SK-N-DZ (cell line): Measurements from ENCODE around the gene DAB1.
"Not testable (repeated sequence)": the region's sequence is repeated elsewhere in the genome, so short reads cannot be mapped to it uniquely, and the experiment has no call there.

Source experiments
- DNase-seq: peaks from one replicate; pipeline ENCODE4 v3.0.0-alpha.2; 2015; ENCODE audit warnings: low spot score

DAB1 gene

DNA sequence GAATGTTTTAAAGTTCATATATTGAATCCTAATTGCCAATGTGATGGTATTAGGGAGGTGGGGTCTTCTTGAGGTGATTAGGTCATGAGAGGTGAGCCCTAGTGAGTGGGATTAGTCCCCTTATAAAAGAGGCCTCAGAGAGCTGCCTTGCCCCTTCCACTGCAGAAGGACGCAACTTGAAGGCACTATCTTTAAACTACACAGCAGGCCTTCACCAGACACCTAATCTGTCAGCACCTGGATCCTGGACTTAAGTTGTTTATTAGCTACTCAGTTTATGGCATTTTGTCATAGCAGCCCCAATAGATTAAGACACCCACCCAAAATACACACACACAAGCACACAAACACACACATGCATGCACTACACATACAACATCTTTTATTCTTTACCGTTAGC is 61.4 kb downstream of the DAB1 start:
- no peak for DNase-seq

DNA sequence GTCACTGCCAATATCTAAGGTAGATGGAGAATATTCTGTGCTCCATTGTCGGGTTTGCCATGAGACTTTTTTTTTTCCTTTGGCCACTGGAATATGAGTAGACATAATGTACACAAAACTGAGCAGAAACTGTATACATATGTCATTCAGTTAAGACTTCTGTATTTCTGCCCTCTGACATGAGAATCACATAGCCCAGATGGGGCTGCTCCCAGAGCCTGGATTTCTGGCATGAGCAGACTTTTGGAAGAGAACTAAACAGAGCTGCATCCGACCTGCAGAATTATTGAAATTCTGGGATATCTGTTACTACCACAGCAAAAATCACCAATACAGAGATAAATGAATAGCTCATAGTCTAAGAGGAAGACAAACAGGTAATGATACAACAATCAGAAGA is 62.3 kb downstream of the DAB1 start:
- DNase-seq, result no peak

DNA sequence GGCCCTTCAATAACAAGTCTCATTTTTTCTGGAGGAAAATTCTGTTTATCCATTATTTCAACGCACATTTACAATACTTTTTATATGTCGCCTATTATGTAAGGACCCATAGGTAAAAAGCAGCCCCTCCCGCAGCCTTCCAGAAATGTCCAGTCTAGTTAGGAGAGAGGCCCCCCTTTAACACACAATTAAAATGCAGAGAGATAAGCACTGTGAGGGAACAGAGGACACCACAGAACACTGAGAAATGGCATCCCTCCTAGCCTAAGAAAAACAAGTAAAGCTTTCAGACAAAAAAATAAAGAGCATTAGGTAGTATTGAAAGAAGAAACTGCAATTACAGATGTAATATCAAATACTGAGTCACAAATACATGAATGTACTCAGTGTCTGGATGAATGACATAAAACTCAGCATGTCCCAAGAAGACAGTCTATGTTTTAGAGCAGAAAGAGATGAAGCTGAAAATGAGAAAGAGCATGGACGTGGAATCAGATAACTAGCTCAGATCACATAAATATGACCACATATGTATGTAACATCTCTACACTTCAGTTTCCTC is 62.9 kb downstream of the DAB1 start:
- DNase-seq, result no peak

DNA sequence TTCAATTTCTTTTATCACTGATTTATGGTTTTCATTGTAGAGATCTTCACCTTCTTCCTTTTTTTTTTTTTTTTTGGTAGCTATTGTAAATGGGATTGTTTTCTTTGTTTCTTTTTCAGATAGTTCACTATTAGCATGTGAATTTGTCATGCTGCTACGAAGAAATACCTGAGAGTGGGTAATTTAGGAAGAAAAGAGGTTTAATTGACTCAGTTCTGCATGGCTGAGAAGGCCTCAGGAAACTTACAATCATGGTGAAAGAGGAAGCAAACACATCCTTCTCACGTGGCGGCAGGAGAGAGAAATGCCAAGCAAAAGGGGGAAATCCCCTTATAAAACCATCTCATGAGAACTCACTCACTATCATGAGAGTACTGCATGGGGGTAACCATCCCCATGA is 66.4 kb downstream of the DAB1 start:
- no peak for DNase-seq

DNA sequence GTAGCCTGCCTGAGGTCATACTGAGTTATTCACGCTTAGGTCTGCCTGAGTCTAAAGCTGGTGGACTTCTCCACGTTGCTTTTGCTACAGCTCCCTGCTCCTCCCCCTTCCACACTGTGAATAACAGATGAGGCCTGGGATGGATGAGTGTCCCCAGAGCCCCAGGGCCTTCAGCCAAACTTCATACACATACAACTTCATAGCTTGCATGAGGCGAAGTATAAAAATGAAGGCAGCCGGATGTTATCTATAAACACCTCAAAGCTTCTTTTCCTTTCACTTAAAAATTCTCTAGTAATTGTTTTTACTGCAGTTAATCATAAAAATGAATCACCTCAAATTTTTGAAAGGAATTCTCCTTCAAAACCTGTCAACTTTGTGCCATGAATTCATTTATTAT is 70.2 kb downstream of the DAB1 start:
- no peak for DNase-seq

DNA sequence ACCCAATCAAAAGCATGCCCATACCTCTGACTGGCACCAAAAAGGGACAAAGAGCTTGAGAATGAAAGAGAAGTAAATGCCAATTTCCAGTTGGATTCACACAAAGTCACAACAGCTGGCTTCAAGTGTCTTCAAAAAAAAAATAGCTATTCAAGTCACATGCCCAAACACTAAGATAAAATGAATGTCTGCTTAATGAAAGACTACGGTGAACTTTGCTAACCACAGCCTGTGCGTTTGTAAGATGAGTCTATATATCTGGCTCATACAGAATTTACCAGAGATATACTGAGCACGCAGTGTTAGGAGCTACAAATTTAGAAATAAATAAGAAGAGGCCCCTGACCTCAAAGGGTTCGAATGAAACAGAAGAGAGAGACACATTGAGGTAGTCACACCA is 73.2 kb downstream of the DAB1 start:
- DNase-seq, result no peak

DNA sequence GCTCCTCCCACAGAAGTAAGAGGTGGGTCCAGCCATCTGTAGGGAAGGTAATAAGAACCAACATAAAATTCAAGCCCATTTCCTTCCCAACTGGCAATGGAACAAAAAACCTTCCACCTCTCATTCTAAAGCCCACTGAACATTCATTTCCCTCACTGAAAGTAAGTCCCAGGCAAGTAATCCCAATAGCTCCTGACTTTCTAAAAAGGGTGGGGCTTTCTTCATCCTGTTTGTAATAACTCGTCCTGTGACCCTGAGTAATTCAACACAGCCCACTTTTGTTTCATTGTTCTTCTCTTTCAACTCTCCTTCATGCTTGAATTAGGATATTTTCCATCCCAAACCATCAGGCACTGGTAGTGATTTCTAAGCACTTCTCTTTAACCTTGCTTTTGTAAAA is 74.9 kb downstream of the DAB1 start:
- no peak for DNase-seq

DNA sequence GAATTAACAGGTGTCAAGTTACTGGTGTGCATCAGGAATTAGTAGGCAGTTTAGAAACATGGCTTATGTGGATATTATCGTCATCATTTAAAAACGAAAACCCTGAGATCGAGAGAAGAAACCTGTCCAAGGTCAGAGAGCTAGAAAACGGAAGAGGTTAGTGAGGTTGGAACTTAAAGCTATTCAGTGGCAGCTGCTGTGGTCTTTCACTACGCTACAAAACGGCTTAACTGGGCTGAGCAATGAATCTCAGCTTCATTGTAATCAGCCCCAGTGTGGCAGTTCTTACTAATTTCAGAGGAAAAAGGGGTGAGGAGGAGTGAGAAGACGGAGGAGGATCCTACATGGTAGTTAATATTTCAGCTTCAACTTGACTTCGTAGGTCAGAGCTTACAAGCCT is 77.9 kb downstream of the DAB1 start:
- DNase-seq, result no peak

DNA sequence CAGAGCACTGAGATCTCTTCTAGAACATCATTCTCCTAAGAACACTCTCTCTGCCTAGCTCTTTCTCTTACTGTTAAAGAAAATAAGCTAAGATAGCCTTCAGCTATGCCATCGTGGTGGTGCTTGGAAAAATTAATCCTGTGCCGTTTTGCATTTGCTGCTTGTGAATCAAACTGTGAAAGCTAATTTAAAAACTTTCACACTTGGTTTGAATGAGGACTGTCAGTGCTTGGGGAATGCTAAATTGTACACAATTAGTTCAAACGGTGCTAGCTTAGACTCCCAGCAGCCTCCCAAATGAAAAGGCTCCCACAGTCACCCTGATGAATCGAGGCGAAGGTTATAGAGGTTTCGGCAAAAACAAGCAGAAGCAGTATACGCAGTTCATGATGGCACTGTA is 79.6 kb downstream of the DAB1 start:
- DNase-seq, result no peak

DNA sequence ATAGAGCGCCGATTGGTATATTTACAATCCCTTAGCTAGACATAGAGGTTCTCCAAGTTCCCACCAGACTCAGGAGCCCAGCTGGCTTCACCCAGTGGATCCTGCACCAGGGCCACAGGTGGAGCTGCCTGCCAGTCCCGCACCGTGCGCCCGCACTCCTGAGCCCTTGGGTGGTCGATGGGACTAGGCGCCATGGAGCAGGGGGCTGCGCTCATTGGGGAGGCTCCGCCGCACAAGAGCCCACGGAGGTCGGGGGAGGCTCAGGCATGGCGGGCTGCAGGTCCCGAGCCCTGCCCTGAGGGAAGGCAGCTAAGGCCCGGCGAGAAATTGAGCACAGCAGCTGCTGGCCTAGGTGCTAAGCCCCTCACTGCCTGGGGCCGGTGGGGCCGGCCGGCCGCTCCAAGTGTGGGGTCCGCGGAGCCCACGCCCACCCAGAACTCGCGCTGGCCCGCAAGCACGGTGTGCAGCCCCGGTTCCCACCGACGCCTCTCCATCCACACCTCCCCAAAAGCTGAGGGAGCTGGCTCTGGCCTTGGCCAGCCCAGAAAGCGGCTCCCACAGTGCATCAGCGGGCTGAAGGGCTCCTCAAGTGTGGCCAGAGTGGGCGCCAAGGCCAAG is 80.5 kb downstream of the DAB1 start:
- not testable (repeated sequence) for DNase-seq

DNA sequence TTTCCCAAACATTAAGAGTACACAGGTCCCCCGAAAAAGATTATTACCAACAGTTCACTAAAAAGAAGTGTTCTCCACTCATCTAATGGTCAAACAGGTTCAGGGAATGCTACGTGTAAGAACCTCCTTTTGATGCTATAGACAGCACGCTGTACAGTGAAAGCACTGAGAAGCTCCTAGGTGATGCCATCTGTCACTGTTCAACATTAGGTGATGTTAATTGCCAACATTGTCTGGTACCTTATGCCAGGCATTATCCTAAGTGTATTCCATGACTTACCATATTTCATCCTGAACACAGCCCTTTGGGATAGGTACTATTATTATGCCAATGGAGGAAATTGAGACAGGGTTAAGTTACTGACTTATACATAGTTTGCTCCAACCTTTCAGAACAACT is 82.1 kb downstream of the DAB1 start:
- DNase-seq, result no peak

DNA sequence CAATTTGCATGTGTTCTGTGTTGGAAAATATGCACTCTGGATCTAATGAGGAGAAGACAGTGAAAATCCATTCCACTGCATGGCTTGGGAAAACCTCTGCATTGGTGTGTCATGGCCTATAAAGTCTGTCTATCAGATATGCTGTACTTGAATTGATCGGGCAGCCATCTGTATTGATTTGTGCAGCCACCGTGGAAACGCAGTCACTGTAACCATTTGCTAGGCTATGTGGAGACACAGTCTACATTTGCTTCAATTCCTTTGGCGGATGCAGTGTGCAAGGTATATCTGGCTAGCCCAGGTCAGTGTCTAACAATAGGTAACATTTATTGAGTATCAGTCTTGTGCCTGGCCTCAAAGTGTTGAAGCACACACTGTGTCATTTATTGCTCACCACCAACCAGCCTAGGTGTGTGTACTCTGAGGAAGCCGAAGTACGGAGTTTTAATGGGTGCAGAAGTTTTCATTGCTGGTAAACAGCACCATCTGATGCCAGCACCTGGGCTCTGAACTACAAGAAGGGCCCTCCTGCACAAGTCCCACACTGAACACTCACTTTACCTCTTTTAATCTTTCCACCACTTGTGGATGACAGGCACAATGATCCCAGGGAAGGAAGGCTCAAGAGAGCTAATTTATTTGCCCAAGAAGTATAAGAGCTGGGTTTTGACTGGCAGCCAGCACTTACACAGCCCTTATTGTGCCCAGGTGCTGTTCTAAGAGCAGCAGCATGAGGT is 83.4 kb downstream of the DAB1 start:
- no peak for DNase-seq

DNA sequence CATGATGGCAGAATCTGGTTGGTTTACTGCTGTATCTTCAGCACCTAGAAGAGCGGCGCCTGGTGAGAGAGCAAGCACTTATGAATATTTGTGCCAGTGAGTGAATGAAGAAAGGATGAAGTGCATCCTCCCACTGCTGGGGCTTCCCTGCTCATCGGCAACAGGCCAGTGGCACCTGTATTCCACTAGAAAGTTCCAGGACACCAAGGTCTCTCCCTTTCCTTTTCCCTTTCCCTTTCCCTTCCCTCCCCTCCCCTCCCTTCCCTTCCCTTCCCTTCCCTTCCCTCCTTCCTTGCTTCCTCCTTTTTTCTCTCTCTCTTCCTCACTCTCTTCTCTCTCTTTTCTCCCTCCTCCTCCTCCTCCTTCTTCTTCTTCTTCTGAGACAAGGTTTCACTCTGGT is 86.2 kb downstream of the DAB1 start:
- DNase-seq, result no peak

DNA sequence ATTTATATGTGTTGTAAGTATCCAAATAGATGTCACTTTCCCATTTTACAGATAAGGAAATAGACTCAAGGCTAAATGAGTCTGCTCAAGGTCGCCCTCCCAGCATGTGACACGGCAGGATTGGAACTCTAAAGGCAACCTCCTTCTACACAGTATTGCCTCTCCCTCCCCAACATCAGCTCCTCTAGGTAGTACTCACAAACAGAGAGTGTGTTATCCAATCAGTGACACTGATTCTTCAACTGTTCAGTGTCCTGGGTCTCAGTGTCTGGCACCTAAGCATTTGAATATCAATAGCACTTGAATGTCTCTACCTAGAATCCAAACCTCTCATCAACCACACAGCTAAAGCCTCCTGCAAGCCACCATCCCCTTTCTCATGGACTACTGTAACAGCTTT is 87.1 kb downstream of the DAB1 start:
- no peak for DNase-seq

DNA sequence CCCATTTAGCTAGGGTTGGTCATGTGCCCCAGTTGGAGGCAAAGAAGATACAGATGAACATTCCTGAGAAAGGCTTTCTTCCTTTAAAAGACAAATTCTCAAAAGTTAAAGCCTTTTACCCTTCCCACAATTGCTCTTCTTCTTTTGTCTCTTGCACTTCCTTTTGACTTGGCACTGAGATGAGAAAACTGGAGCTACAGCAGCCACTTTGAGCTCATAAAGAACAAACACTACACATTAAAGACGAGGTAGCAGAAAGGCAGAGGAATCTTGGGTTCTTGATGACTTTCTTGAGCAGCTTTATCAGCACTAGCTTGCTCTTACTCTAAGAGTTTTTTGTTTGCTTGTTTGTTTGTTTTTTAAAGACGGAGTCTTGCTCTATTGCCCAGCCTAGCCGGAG is 92.2 kb downstream of the DAB1 start:
- no peak for DNase-seq

DNA sequence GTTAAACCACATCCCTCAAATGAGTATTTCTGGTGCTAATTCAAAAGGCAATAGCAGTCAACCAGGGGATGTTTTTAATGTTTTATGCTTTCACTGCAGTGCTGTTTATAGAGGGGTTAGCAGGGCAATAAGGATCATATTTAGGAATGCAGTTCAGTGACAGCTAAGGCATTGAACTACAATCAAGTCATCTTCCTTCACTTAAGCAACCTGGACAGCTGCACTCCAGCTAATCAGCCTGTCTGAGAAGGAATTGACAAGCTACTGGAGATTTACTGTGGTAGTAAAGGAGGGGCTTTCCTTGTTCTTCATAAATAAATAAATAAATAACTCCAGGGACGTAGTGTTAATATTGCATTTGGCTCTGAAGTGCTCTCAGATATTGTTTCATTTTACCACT is 93.9 kb downstream of the DAB1 start:
- DNase-seq, result no peak

DNA sequence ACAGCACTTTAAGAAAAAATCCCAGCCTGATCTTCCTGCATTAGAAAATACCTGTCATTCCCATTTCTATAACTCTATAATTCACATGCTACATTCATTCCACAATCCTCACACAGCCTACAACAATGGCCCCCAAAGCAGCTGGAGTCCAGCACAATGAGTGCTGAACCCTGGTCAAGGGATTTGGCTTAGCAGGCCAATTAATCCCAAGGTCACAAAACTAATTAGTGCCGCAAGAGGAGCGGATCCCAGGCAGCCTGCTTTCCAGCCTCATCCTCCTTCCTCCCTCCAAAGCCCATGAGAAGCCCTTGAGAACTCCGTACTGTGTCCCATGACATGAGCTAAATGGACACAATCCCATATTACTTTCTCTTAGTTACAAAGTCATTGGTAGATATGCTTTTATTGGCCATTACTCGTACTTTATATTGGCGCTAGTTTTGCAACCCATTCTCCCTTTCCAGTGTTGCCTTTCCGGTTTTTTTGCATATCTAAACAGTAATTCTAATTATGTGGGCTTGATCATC is 94.8 kb downstream of the DAB1 start:
- no peak for DNase-seq

DNA sequence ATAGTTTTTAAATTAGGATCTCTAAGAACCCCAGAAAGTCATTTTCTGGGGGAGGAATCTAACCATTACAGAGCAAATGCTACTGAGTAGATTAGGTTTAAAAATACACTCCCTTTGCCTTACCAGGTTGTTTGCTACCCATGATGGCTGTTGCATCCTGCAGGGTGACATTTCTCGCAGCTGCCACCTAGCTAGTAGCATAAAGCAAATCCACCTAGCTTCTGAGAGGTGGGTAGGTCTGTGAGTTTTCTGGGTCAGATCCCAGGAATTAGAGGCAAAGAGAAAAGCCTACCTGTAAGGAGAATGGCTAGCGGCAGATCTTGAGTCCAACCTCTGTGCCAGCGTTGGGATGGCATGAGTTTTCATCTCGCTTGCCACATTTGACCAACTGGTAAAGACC is 95.9 kb downstream of the DAB1 start:
- no peak for DNase-seq

DNA sequence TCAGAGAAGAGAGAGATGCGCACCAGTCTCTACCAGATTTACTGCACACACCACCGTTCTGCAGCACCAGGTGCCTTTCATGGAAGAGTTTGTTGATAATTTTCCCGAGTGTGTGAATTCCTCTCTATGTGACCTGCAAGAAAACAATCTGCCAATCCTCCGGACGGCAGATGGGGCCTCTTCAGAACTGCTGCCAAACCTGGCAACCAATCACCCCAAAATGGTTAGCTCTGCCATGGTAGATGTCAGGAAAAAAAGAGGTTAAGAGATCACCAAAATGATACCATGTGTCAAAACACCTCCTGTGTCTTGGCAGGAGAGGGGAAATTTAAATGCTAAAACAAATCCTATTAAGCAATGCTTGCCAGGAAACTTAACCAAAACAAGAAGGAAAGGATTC is 96.5 kb downstream of the DAB1 start:
- no peak for DNase-seq

DNA sequence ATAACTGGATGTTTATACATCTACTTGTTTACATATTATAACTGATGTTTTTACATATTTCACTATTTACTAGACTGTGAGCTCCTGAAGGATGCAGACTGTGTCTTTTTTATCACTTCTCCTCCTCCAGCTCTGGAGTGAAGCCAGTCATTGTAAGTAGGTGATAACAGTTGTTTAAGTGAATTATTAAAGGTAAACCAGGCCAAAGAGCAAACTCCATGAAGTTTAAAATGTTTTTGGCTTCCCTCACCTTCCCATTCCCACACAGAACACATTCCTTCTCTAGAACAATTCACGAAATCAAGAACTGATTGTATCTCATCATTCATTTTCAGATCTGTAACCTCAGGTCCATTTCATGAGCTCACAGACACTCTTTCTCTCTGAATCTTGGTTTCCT is 98.3 kb downstream of the DAB1 start:
- DNase-seq, result no peak

DNA sequence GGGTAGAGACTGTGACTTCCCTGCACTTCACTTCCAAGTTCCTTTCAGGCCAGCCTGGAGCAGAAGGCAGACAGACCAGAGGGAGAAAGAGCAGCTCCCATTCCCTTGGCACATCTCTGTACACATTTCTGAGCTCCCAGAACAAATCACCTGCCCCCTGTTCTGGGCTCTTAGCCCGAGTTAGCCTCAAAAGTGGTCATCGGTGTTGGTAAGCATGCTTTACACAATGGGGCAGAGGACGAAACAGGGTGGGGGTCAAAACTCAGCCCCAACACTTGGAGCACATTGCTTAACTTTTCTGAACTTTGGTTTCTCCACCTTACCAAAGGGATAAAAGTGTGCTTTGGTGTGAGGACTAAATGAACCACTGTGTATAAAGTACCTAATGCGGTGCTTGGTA is 98.7 kb downstream of the DAB1 start:
- no peak for DNase-seq

DNA sequence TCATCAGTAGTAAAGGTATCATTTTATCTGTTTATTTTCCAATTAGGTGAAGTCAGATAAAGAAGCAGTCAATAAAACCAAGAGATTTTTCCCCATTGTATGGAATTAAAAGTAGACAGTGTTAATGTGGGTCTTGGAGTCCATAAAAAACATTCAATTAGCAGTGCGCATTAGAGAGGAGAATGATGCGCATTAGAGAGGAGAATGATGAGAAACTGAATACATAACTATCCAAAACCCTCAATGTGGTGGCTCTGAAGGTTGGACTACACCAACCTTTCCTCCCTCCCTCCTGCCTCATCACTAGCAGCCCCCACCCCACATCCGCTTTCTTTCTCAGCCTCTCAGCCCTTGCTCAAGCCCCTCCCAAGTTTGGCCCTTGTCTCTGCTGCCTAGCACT is 99.5 kb downstream of the DAB1 start:
- DNase-seq, result no peak

DNA sequence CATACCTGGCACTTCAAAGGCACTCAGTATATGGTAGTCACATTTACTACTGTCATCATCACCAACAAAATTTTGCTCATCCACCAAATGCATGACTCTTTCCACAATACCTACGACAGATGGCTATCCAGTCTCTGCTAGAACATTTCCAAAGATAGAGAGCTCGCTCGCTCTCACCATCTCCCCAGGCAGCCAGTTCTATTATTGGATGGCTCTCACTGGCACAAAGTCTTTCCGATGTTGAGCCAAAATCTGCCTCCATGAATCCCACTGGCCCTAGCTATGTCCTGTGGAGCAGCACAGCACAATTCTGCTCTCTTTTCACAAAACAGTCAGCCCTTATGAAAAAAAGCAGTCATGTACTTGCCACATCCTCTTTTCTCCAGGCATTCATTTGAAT is 102.1 kb downstream of the DAB1 start:
- no peak for DNase-seq
